ENCODE measurements around the gene GHRL. TPM values are rescaled to one million over a fixed set of nuclear protein-coding genes. Genes with fewer than 3 reads are reported as not detected.
"Not testable (repeated sequence)": the region's sequence is repeated elsewhere in the genome, so short reads cannot be mapped to it uniquely, and the experiment has no call there.

The GHRL gene
- total RNA-seq, 2 donors from 2014 or later: not detected

- TF ChIP-seq CTCF (IDR thresholded peaks at IDR 0.05): no peak
- Histone ChIP-seq H3K9me3 (no peaks in the 10 kb centered on the region), H3K27ac (no peak overlapping the region), H3K36me3 (peaks cover 55% of the 10 kb centered on the region), H3K27me3 (no peaks in the 10 kb centered on the region), H3K4me3 (no peak overlapping the region), H3K4me1 (peaks cover 0 to 11% of the 10 kb centered on the region in 2 donors)
- DNase-seq (ENCODE audit: low spot score): no peak
These were observed 14.2 kb downstream of the GHRL start for GRCh38 chr3:10278501-10278900.

- Histone ChIP-seq H3K4me3 (no peak overlapping the region), H3K36me3 (peaks cover 59% of the 10 kb centered on the region), H3K4me1 (peaks cover 0 to 12% of the 10 kb centered on the region in 2 donors), H3K27ac (no peak overlapping the region), H3K9me3 (no peaks in the 10 kb centered on the region), H3K27me3 (no peaks in the 10 kb centered on the region)
- DNase-seq (ENCODE audit: low spot score): no peak
- no peak for TF ChIP-seq CTCF (IDR thresholded peaks at IDR 0.05)
These were observed 15.6 kb downstream of the GHRL start for GRCh38 chr3:10277115-10277625.

- no peak for DNase-seq (ENCODE audit: low spot score)
- Histone ChIP-seq H3K36me3 (peaks cover 64% of the 10 kb centered on the region), H3K4me3 (no peak overlapping the region), H3K4me1 (peaks cover 0 to 12% of the 10 kb centered on the region in 2 donors), H3K27ac (no peak overlapping the region), H3K9me3 (no peaks in the 10 kb centered on the region), H3K27me3 (no peaks in the 10 kb centered on the region)
- TF ChIP-seq CTCF (IDR thresholded peaks at IDR 0.05): no peak
These were observed 18.1 kb downstream of the GHRL start for GRCh38 chr3:10274601-10275000.

- DNase-seq (ENCODE audit: low spot score): no peak
- Histone ChIP-seq H3K9me3 (no peaks in the 10 kb centered on the region), H3K36me3 (peaks cover 63% of the 10 kb centered on the region), H3K4me1 (peaks cover 0 to 12% of the 10 kb centered on the region in 2 donors), H3K27me3 (no peaks in the 10 kb centered on the region), H3K27ac (no peak overlapping the region), H3K4me3 (no peak overlapping the region)
- TF ChIP-seq CTCF (IDR thresholded peaks at IDR 0.05): no peak
These were observed 18.9 kb downstream of the GHRL start for GRCh38 chr3:10273702-10274305.

- Histone ChIP-seq H3K4me1 (peaks cover 0 to 12% of the 10 kb centered on the region in 2 donors), H3K4me3 (no peak overlapping the region), H3K27ac (no peak overlapping the region), H3K27me3 (no peaks in the 10 kb centered on the region), H3K9me3 (no peaks in the 10 kb centered on the region), H3K36me3 (peaks cover 55% of the 10 kb centered on the region)
- TF ChIP-seq CTCF (IDR thresholded peaks at IDR 0.05): no peak
- DNase-seq (ENCODE audit: low spot score): no peak
These were observed 19.8 kb downstream of the GHRL start for GRCh38 chr3:10272977-10273376.

- DNase-seq (ENCODE audit: low spot score); H3K27me3 ChIP-seq; H3K4me3 ChIP-seq; H3K27ac ChIP-seq; H3K9me3 ChIP-seq: not testable (repeated sequence)
- peaks cover 50% of the 10 kb centered on the region for H3K36me3 ChIP-seq
- H3K4me1 ChIP-seq: peaks cover 0 to 12% of the 10 kb centered on the region in 2 donors
These were observed 20.3 kb downstream of the GHRL start for GRCh38 chr3:10272476-10272875.

Data from right atrium auricular region (tissue), 2 donors.